Colonic mucosa (tissue), 4 donors: Measurements from ENCODE around the gene ALAS2. TPM values are rescaled to one million over a fixed set of nuclear protein-coding genes. Genes with fewer than 3 reads are reported as not detected.

Source experiments
- DNase-seq: peaks from one replicate; pipeline ENCODE4 v3.0.0-alpha.2; 2020
- H3K27ac ChIP-seq: fragments of 200-600 bp; one replicate; pipeline ENCODE4 v1.8.0; 2021
- H3K27me3 ChIP-seq: fragments of 200-600 bp; one replicate; pipeline ENCODE4 v1.8.0; 2021
- H3K36me3 ChIP-seq: fragments of 200-600 bp; one replicate; pipeline ENCODE4 v1.8.0; 2021
- H3K4me1 ChIP-seq: fragments of 200-600 bp; one replicate; pipeline ENCODE4 v1.8.0; 2021; ENCODE audit warnings: mild to moderate bottlenecking
- H3K4me3 ChIP-seq: fragments of 200-600 bp; one replicate; pipeline ENCODE4 v1.8.0; 2021
- H3K9ac ChIP-seq, 2 donors: one replicate each; pipeline ENCODE4 v1.7.0; 2013; ENCODE audit warnings: control low read depth in 2 of 2, low read depth in 2 of 2, low read length in 2 of 2
- H3K9me3 ChIP-seq: fragments of 200-600 bp; one replicate; pipeline ENCODE4 v1.8.0; 2021
- CTCF ChIP-seq: fragments of 200-600 bp; IDR thresholded peaks from one replicate; pipeline ENCODE4 v1.8.0; 2022; ENCODE audit warnings: antibody characterized with exemption, mild to moderate bottlenecking
- intact Hi-C: fragments of 100-400 bp; cut with DNase I; formaldehyde crosslinking; loops from one replicate; pipeline ENCODE4 v1.14.1; 2022
- total RNA-seq, 2 donors: library from RNA; stranded (reverse); fragmentation: NEBNext Ultra II Directional in 1 of 2; extraction: Animal tissue kit (Norgen Biotek cat#: 25700) in 1 of 2; gene quantifications; one replicate each; pipeline ENCODE4 v1.2.1, GENCODE V29; 2021
- donor health status: healthy.
- donor health status: DM: no; HTN: no; CAD: no.
- donor health status: DM: no; HTN: no; CAD: no.

The ALAS2 gene
- total RNA-seq, 2 donors from 2014 or later, result 0.74 TPM; not detected in 1

- no peak for TF ChIP-seq CTCF
- no peaks in the 10 kb centered on the region for H3K27me3 ChIP-seq
- H3K4me3 ChIP-seq, result peak within 1 kb of the TSS; percentile 53
- peak within 1 kb of the TSS; percentile 77 for H3K27ac ChIP-seq
- intact Hi-C loops, result no loop called here
- no peaks in the 10 kb centered on the region for H3K9me3 ChIP-seq
- no peaks in the 10 kb centered on the region for H3K36me3 ChIP-seq
- no peaks in the 10 kb centered on the region for H3K4me1 ChIP-seq
- H3K9ac ChIP-seq, result peak within 1 kb of the TSS; percentile 76 to 77
- DNase-seq, result peak; percentile 92
These were observed 30.8 kb downstream of the ALAS2 start, which contains the start of gene APEX2 for GRCh38 chrX:54999717-55000598. Gene APEX2, plus strand, starts transcription at chrX:55000363. Its CDS starts 60 bp downstream, at chrX:55000423.

- H3K9ac ChIP-seq, result no peak overlapping the region
- intact Hi-C loops, result no loop called here
- no peak for TF ChIP-seq CTCF
- no peaks in the 10 kb centered on the region for H3K36me3 ChIP-seq
- DNase-seq, result no peak
- H3K9me3 ChIP-seq, result no peaks in the 10 kb centered on the region
- H3K4me3 ChIP-seq, result no peak overlapping the region
- no peaks in the 10 kb centered on the region for H3K4me1 ChIP-seq
- no peak overlapping the region for H3K27ac ChIP-seq
- no peaks in the 10 kb centered on the region for H3K27me3 ChIP-seq
These were observed 35.2 kb downstream of the ALAS2 start for GRCh38 chrX:54995621-54996020.

- no peak overlapping the region for H3K4me3 ChIP-seq
- DNase-seq, result no peak
- no peaks in the 10 kb centered on the region for H3K9me3 ChIP-seq
- no peaks in the 10 kb centered on the region for H3K36me3 ChIP-seq
- intact Hi-C loops, result no loop called here
- TF ChIP-seq CTCF, result no peak
- no peak overlapping the region for H3K9ac ChIP-seq
- no peaks in the 10 kb centered on the region for H3K4me1 ChIP-seq
- H3K27me3 ChIP-seq, result no peaks in the 10 kb centered on the region
- no peak overlapping the region for H3K27ac ChIP-seq
These were observed 36.0 kb downstream of the ALAS2 start for GRCh38 chrX:54994668-54995351.

GRCh38 chrX:54994099-54994498, 36.7 kb downstream of the ALAS2 start, which contains the start of gene PFKFB1:
Gene PFKFB1, minus strand, starts transcription at chrX:54994188. Its CDS starts 181 bp downstream, at chrX:54994007.
- intact Hi-C loops, result no loop called here
- TF ChIP-seq CTCF, result no peak
- H3K36me3 ChIP-seq, result no peaks in the 10 kb centered on the region
- no peak for DNase-seq
- no peak within 1 kb of the TSS for H3K9ac ChIP-seq
- no peaks in the 10 kb centered on the region for H3K27me3 ChIP-seq
- H3K4me1 ChIP-seq, result no peaks in the 10 kb centered on the region
- no peak within 1 kb of the TSS for H3K27ac ChIP-seq
- no peak within 1 kb of the TSS for H3K4me3 ChIP-seq
- H3K9me3 ChIP-seq, result no peaks in the 10 kb centered on the region

- TF ChIP-seq CTCF, result no peak
- no peaks in the 10 kb centered on the region for H3K4me1 ChIP-seq
- H3K36me3 ChIP-seq, result no peaks in the 10 kb centered on the region
- no peak for DNase-seq
- H3K9ac ChIP-seq, result no peak overlapping the region
- no peaks in the 10 kb centered on the region for H3K9me3 ChIP-seq
- intact Hi-C loops, result no loop called here
- no peak overlapping the region for H3K4me3 ChIP-seq
- H3K27ac ChIP-seq, result no peak overlapping the region
- H3K27me3 ChIP-seq, result no peaks in the 10 kb centered on the region
These were observed 37.7 kb downstream of the ALAS2 start for GRCh38 chrX:54992911-54993622.
